SK-N-MC (cell line): ENCODE data around the gene TIPRL.

ENCODE experiments used
- EZH2 ChIP-seq: fragments of 200-600 bp; sonication (generic); IDR thresholded peaks from one replicate; pipeline ENCODE4 v1.6.1; 2017; ENCODE audit warnings: antibody characterized with exemption
- POLR2AphosphoS5 ChIP-seq: IDR thresholded peaks from 2 replicates; pipeline ENCODE4 v1.6.1; 2012; ENCODE audit warnings: mild to moderate bottlenecking, low read depth, low read length, borderline replicate concordance

- TF ChIP-seq EZH2 (no peak), POLR2AphosphoS5 (no peak)
Observed at GRCh38 chr1:168145184-168146159, 33.3 kb upstream of the TIPRL start.
